ENCODE results near the gene KCNH5.

GRCh38 chr14:62697461-62697860 lies 347.8 kb downstream of the KCNH5 start:
- TF ChIP-seq BMI1 (IDR thresholded peaks at IDR 0.05; ENCODE audit: low read length): no peak
- no peak for TF ChIP-seq CTCF (IDR thresholded peaks at IDR 0.05 in 2 of 3, conservative IDR thresholded peaks at IDR 0.05 in 1 of 3; ENCODE audit: insufficient read depth in 2 of 3, low read depth in 1 of 3, low read length in 3 of 3)
- no peak for TF ChIP-seq RAD51 (IDR thresholded peaks at IDR 0.05; ENCODE audit: borderline replicate concordance, low read depth)
- TF ChIP-seq E2F1 (CRISPR knock-in tag; IDR thresholded peaks at IDR 0.05): no peak
